Transverse colon (tissue), 4 donors: ENCODE data around the gene ZFP1. TPM values are rescaled to one million over a fixed set of nuclear protein-coding genes. Genes with fewer than 3 reads are reported as not detected.

Experiments
- DNase-seq: peaks from one replicate; pipeline ENCODE4 v3.0.0-alpha.2; 2019
- H3K27ac ChIP-seq, 4 donors: fragments of 200-600 bp; sonication (generic); 2 replicates each; pipeline ENCODE4 v1.5.1; 2016 to 2018; ENCODE audit warnings: inconsistent platforms in 4 of 4
- H3K27me3 ChIP-seq: fragments of 200-600 bp; sonication (generic); 2 replicates; pipeline ENCODE4 v1.5.1; 2017; ENCODE audit warnings: inconsistent platforms
- H3K36me3 ChIP-seq, 4 donors: fragments of 200-600 bp; sonication (generic); 2 replicates each; pipeline ENCODE4 v1.5.1; 2017 to 2019; ENCODE audit warnings: inconsistent platforms in 4 of 4
- H3K4me1 ChIP-seq, 4 donors: fragments of 200-600 bp; sonication (generic); 2 replicates each; pipeline ENCODE4 v1.5.1; 2017 to 2020; ENCODE audit warnings: inconsistent platforms in 4 of 4
- H3K4me3 ChIP-seq, 4 donors: fragments of 200-600 bp; sonication (generic); 1 replicate in 1 of 4; 2 replicates in 3 of 4; pipeline versions ENCODE4 v1.5.1 to v1.6.1; 2017 to 2019; ENCODE audit warnings: inconsistent platforms in 4 of 4
- H3K9me3 ChIP-seq, 2 donors: fragments of 200-600 bp; sonication (generic); 2 replicates each; pipeline ENCODE4 v1.5.1; 2017 to 2019; ENCODE audit warnings: inconsistent platforms in 2 of 2
- CTCF ChIP-seq, 5 experiments: fragments of 200-600 bp in 3 of 5; fragments of 450-650 bp in 2 of 5; sonication (generic) in 3 of 5; IDR thresholded peaks; 1 replicate in 2 of 5; 2 replicates in 3 of 5; pipeline ENCODE4 v1.5.1; 2016 to 2017; ENCODE audit warnings: antibody characterized with exemption in 5 of 5, inconsistent platforms in 3 of 5, mild to moderate bottlenecking in 2 of 5, moderate library complexity in 1 of 5
- EP300 ChIP-seq: sonication (generic); formaldehyde crosslinking; IDR thresholded peaks from one replicate; pipeline ENCODE4 v1.6.1; 2017; ENCODE audit warnings: antibody characterized with exemption, low read depth
- POLR2A ChIP-seq: fragments of 450-650 bp; IDR thresholded peaks from one replicate; pipeline ENCODE4 v1.6.1; 2016; ENCODE audit warnings: antibody characterized with exemption, mild to moderate bottlenecking, moderate library complexity
- POLR2AphosphoS5 ChIP-seq, 3 donors: sonication (generic); formaldehyde crosslinking; IDR thresholded peaks; one replicate each; pipeline ENCODE4 v1.6.1; 2016; ENCODE audit warnings: antibody characterized with exemption in 3 of 3
- WGBS, 2 donors: methylation state at CpG; one replicate each; pipeline ENCODE4 v1.1.5; 2018; ENCODE audit warnings: low coverage in 1 of 2; 5-methylcytosine and 5-hydroxymethylcytosine counted together
- in situ Hi-C, 4 donors: fragments of 200-750 bp; cut with MboI; loops; one replicate each; pipeline versions ENCODE4 v1.15.0 to v1.15.1; 2017; ENCODE audit warnings: low sequenced_read_pairs in 3 of 4, low pct_ligation_motif_present in 1 of 4, low pct_unique_long_range_greater_than_20kb in 1 of 4
- intact Hi-C: fragments of 100-400 bp; cut with DNase I; formaldehyde crosslinking; loops from one replicate; pipeline ENCODE4 v1.15.1; 2023; ENCODE audit warnings: low total_unique reads
- total RNA-seq, 4 donors: library from RNA; depleted of rRNA; stranded (reverse); fragments of >200 nt; gene quantifications; one replicate each; pipeline ENCODE4 v1.1.0, GENCODE V29; 2016

Gene ZFP1
- total RNA-seq, 4 donors from 2014 or later, result 1.1 to 56.7 (median 6.3) TPM

- intact Hi-C loops, result no loop called here
- no peak for DNase-seq
Observed at GRCh38 chr16:75195811-75196790, 47.8 kb downstream of the ZFP1 start.

GRCh38 chr16:75196836-75197235, 48.5 kb downstream of the ZFP1 start:
- Histone ChIP-seq H3K36me3 (no peaks in the 10 kb centered on the region), H3K27me3 (peaks cover 26% of the 10 kb centered on the region), H3K27ac (no peak overlapping the region), H3K9me3 (no peaks in the 10 kb centered on the region), H3K4me1 (peaks cover 0 to 13% (median 3%) of the 10 kb centered on the region in 4 donors), H3K4me3 (no peak overlapping the region)
- DNase-seq, result no peak
- WGBS, 2 donors, result 71% methylated on average over 9 of the region's 9 CpGs; no CpG with 5 or more reads in 1 of the 2 donors
- no peak for TF ChIP-seq EP300
- TF ChIP-seq CTCF (IDR thresholded peaks at IDR 0.05), result no peak
- no peak for TF ChIP-seq POLR2AphosphoS5 (IDR thresholded peaks at IDR 0.05)
- TF ChIP-seq POLR2A, result no peak
- intact Hi-C loops (no loop called here), in situ Hi-C loops (loop anchor here in 2 of 4 donors (25.0 kb wide), 1 partner anchor 565 kb away; no protein-coding TSS in a partner anchor)

More at GRCh38 chr16:75195811-75196790, 47.8 kb downstream of the ZFP1 start:
- no peaks in the 10 kb centered on the region for H3K36me3 ChIP-seq
- H3K27me3 ChIP-seq, result peaks cover 26% of the 10 kb centered on the region
- H3K4me3 ChIP-seq, result no peak overlapping the region
- TF ChIP-seq POLR2A, result no peak
- peaks cover 0 to 11% (median 3%) of the 10 kb centered on the region in 4 donors for H3K4me1 ChIP-seq
- 71 to 82% methylated on average over 8 to 24 of the region's 24 CpGs for WGBS, 2 donors
- in situ Hi-C loops, result loop anchor here in 2 of 4 donors (25.0 kb wide), 1 partner anchor 566 kb away; no protein-coding TSS in a partner anchor
- no peaks in the 10 kb centered on the region for H3K9me3 ChIP-seq
- no peak overlapping the region for H3K27ac ChIP-seq

- WGBS, 2 donors, result 67 to 70% methylated on average over 2 to 14 of the region's 14 CpGs
Observed at GRCh38 chr16:75197522-75198134, 49.3 kb downstream of the ZFP1 start.

GRCh38 chr16:75198135-75198600, 49.8 kb downstream of the ZFP1 start:
- intact Hi-C loops, result no loop called here
- no peak overlapping the region for H3K27ac ChIP-seq
- in situ Hi-C loops, result loop anchor here in 2 of 4 donors (25.0 kb wide), 1 partner anchor 564 kb away; no protein-coding TSS in a partner anchor
- no peaks in the 10 kb centered on the region for H3K9me3 ChIP-seq
- no peak for DNase-seq
- H3K4me3 ChIP-seq, result no peak overlapping the region
- TF ChIP-seq POLR2AphosphoS5 (IDR thresholded peaks at IDR 0.05) (no peak), EP300 (no peak), POLR2A (no peak), CTCF (IDR thresholded peaks at IDR 0.05) (no peak)
- peaks cover 0 to 13% (median 3%) of the 10 kb centered on the region in 4 donors for H3K4me1 ChIP-seq
- H3K27me3 ChIP-seq, result peaks cover 26% of the 10 kb centered on the region
- WGBS, 2 donors, result 17 to 28% methylated on average over 2 to 18 of the region's 18 CpGs
- H3K36me3 ChIP-seq, result no peaks in the 10 kb centered on the region

More at GRCh38 chr16:75197522-75198134, 49.3 kb downstream of the ZFP1 start:
- H3K9me3 ChIP-seq, result no peaks in the 10 kb centered on the region
- no peak overlapping the region for H3K4me3 ChIP-seq
- H3K36me3 ChIP-seq, result no peaks in the 10 kb centered on the region
- intact Hi-C loops (no loop called here), in situ Hi-C loops (loop anchor here in 2 of 4 donors (25.0 kb wide), 1 partner anchor 565 kb away; no protein-coding TSS in a partner anchor)
- no peak for TF ChIP-seq CTCF (IDR thresholded peaks at IDR 0.05)
- TF ChIP-seq POLR2A, result no peak
- TF ChIP-seq POLR2AphosphoS5 (IDR thresholded peaks at IDR 0.05), result no peak
- TF ChIP-seq EP300, result no peak
- no peak overlapping the region for H3K27ac ChIP-seq
- peaks cover 26% of the 10 kb centered on the region for H3K27me3 ChIP-seq
- no peak for DNase-seq
- peaks cover 0 to 13% (median 3%) of the 10 kb centered on the region in 4 donors for H3K4me1 ChIP-seq
